ENCODE results near the gene IL36B.

Gene IL36B

DNA sequence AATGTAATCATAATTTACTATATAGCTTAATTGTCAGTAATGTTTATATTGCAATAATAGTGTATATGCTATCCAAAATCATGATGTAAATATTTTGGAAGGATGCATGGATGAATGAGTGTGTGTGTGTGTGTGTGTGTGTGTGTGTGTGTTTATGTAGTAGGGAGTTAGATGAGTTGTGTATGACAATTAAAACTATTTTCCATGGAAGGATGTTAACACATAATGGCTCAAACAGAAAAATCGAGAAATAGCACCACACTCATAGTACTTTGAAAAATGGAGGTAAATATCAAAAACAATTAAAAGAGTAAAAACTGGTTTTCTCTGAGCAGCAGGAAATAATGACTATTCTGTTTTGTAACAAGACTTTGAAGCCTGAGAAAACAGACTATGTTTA is 55.5 kb downstream of the IL36B start:
- no peak overlapping the region for H3K18ac ChIP-seq (ENCODE audit: low read depth in 1 of 2, low read length in 2 of 2)
- H3K9ac ChIP-seq (ENCODE audit: low read length), result no peak overlapping the region
- WGBS, result no CpG with 5 or more reads among the region's 1 CpG
- H3K36me3 ChIP-seq (ENCODE audit: control insufficient read depth in 1 of 2, insufficient read depth in 2 of 2, low read depth in 1 of 2, low read length in 2 of 2), result no peaks in the 10 kb centered on the region
- no peak overlapping the region for H3K4ac ChIP-seq (ENCODE audit: low read depth in 1 of 2, low read length in 2 of 2)
- H3K23ac ChIP-seq (ENCODE audit: low read length in 2 of 2), result no peak overlapping the region
- no peak overlapping the region for H2BK12ac ChIP-seq (ENCODE audit: low read length in 2 of 2)
- no peaks in the 10 kb centered on the region for H3K4me1 ChIP-seq (ENCODE audit: control insufficient read depth, insufficient read depth, low read depth, low read length)
- no peak for DNase-seq
- H4K8ac ChIP-seq (ENCODE audit: low read length), result no peak overlapping the region
- H3K9me3 ChIP-seq (ENCODE audit: control insufficient read depth, low read length), result peaks cover 55% of the 10 kb centered on the region
- no peak overlapping the region for H4K91ac ChIP-seq (ENCODE audit: low read length)
- H2AFZ ChIP-seq (ENCODE audit: low read depth, low read length), result no peak overlapping the region
- H3K27ac ChIP-seq (ENCODE audit: low read length, poor library complexity, severe bottlenecking), result no peak overlapping the region
- H3K27me3 ChIP-seq (ENCODE audit: control insufficient read depth in 1 of 2, insufficient read depth in 1 of 2, low read length in 2 of 2), result peaks cover 3 to 4% of the 10 kb centered on the region in 2 experiments
- H2BK15ac ChIP-seq (ENCODE audit: low read depth, poor library complexity, severe bottlenecking), result no peak overlapping the region
- H3K4me3 ChIP-seq (ENCODE audit: insufficient read depth in 1 of 2, low read depth in 1 of 2, low read length in 2 of 2), result no peak overlapping the region
- no peak overlapping the region for H2AK5ac ChIP-seq (ENCODE audit: low read length, severe bottlenecking)
- H2BK5ac ChIP-seq (ENCODE audit: low read depth, low read length, poor library complexity, severe bottlenecking), result no peak overlapping the region
- H2BK120ac ChIP-seq (ENCODE audit: low read depth, low read length), result no peak overlapping the region
- H3K79me1 ChIP-seq (replicated peaks; ENCODE audit: low read length, poor library complexity, severe bottlenecking), result no peaks in the 10 kb centered on the region
- H3K14ac ChIP-seq (ENCODE audit: low read length in 2 of 2), result no peak overlapping the region
- H3K4me2 ChIP-seq (ENCODE audit: low read length, poor library complexity, severe bottlenecking), result no peak overlapping the region

DNA sequence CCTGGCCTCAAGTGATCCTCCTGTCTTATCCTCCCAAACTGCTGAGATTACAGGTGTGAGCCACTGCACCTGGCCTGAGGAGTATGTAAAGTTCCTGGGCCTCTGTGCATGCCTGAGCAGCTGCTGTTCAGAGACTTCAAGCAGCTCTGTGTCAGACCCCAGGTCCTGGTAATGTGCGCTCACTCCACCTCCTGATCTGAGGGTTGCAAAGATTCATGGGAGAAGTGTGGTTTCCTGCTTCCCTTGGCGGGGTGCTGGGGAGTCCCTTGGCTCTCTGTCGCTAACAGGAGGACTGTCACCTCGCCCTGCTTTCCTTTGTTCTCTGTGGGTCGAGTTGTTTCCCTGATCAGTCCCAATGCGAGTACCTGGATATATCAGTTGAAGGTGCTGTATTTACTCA is 56.0 kb downstream of the IL36B start:
- no peak overlapping the region for H4K91ac ChIP-seq (ENCODE audit: low read length)
- no peak overlapping the region for H2BK12ac ChIP-seq (ENCODE audit: low read length in 2 of 2)
- no peak overlapping the region for H3K4me2 ChIP-seq (ENCODE audit: low read length, poor library complexity, severe bottlenecking)

DNA sequence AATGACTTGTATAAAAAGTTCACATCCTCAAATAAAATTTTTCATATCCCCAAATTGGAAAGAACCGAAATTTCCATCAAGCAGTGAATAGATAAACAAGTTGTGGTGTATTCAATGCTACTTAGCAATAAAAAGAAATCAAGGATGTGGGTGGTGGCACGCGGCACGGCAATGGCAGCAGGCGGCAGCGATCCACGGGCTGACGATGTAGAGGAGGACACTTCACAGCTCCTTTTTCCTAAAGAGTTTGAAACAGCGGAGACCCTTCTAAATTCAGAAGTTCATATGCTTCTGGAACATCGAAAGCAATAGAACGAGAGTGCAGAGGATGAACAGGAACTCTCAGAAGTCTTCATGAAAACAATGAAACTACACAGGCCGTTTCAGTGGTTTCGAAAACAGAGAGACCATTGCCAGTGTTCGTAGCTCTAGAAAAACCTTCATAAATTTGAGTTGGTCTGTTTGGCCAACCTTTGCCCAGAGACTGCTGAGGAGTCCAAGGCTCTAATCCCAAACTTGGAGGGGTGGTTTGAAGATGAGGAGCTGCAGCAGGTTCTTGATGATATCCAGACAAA is 57.2 kb downstream of the IL36B start:
- WGBS, result 90% methylated on average over 13 of the region's 14 CpGs

More for the DNA sequence above, 56.0 kb downstream of the IL36B start:
- H3K23ac ChIP-seq (ENCODE audit: low read length in 2 of 2), result no peak overlapping the region
- no peaks in the 10 kb centered on the region for H3K36me3 ChIP-seq (ENCODE audit: control insufficient read depth in 1 of 2, insufficient read depth in 2 of 2, low read depth in 1 of 2, low read length in 2 of 2)
- WGBS, result 44% methylated on average over 6 of the region's 6 CpGs
- H3K4ac ChIP-seq (ENCODE audit: low read depth in 1 of 2, low read length in 2 of 2), result no peak overlapping the region
- H3K27me3 ChIP-seq (ENCODE audit: control insufficient read depth in 1 of 2, insufficient read depth in 1 of 2, low read length in 2 of 2), result peaks cover 3 to 4% of the 10 kb centered on the region in 2 experiments
- no peak overlapping the region for H4K8ac ChIP-seq (ENCODE audit: low read length)
- no peak overlapping the region for H2AK5ac ChIP-seq (ENCODE audit: low read length, severe bottlenecking)
- H3K9me3 ChIP-seq (ENCODE audit: control insufficient read depth, low read length), result peaks cover 56% of the 10 kb centered on the region
- no peak overlapping the region for H2BK15ac ChIP-seq (ENCODE audit: low read depth, poor library complexity, severe bottlenecking)
- no peak overlapping the region for H2BK120ac ChIP-seq (ENCODE audit: low read depth, low read length)
- H3K18ac ChIP-seq (ENCODE audit: low read depth in 1 of 2, low read length in 2 of 2), result no peak overlapping the region
- H3K79me1 ChIP-seq (replicated peaks; ENCODE audit: low read length, poor library complexity, severe bottlenecking), result no peaks in the 10 kb centered on the region
- H2BK5ac ChIP-seq (ENCODE audit: low read depth, low read length, poor library complexity, severe bottlenecking), result no peak overlapping the region
- no peak overlapping the region for H2AFZ ChIP-seq (ENCODE audit: low read depth, low read length)
- no peak overlapping the region for H3K4me3 ChIP-seq (ENCODE audit: insufficient read depth in 1 of 2, low read depth in 1 of 2, low read length in 2 of 2)
- no peak overlapping the region for H3K27ac ChIP-seq (ENCODE audit: low read length, poor library complexity, severe bottlenecking)
- H3K4me1 ChIP-seq (ENCODE audit: control insufficient read depth, insufficient read depth, low read depth, low read length), result no peaks in the 10 kb centered on the region
- no peak overlapping the region for H3K9ac ChIP-seq (ENCODE audit: low read length)
- DNase-seq, result no peak
- H3K14ac ChIP-seq (ENCODE audit: low read length in 2 of 2), result no peak overlapping the region

DNA sequence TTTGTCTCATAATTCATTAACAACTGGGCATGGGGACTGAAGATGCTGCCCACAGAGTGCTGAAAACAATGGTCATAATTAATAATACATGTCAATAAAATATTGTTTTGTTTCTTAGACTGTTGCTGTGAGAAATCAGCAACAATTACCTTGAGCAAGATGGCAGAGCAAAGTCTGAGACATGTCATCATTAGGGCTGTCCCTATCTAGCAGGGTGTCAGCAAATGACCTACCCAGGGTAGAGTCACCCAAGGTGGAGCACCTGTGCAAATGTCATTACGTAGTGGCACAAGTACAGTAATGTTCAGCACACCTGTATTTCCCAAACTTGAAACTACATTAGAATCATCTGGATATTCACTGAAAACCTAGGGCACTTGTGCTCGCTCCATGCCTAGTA is 58.0 kb downstream of the IL36B start:
- Histone ChIP-seq H2BK5ac (ENCODE audit: low read depth, low read length, poor library complexity, severe bottlenecking) (no peak overlapping the region), H3K4me1 (ENCODE audit: control insufficient read depth, insufficient read depth, low read depth, low read length) (no peaks in the 10 kb centered on the region), H2BK12ac (ENCODE audit: low read length in 2 of 2) (no peak overlapping the region), H2BK120ac (ENCODE audit: low read depth, low read length) (no peak overlapping the region), H3K27me3 (ENCODE audit: control insufficient read depth in 1 of 2, insufficient read depth in 1 of 2, low read length in 2 of 2) (peaks cover 3 to 4% of the 10 kb centered on the region in 2 experiments), H3K4me3 (ENCODE audit: insufficient read depth in 1 of 2, low read depth in 1 of 2, low read length in 2 of 2) (no peak overlapping the region), H2BK15ac (ENCODE audit: low read depth, poor library complexity, severe bottlenecking) (no peak overlapping the region), H4K8ac (ENCODE audit: low read length) (no peak overlapping the region), H3K14ac (ENCODE audit: low read length in 2 of 2) (no peak overlapping the region), H4K91ac (ENCODE audit: low read length) (no peak overlapping the region), H3K79me1 (replicated peaks; ENCODE audit: low read length, poor library complexity, severe bottlenecking) (no peaks in the 10 kb centered on the region), H3K4ac (ENCODE audit: low read depth in 1 of 2, low read length in 2 of 2) (no peak overlapping the region), H3K18ac (ENCODE audit: low read depth in 1 of 2, low read length in 2 of 2) (no peak overlapping the region), H3K27ac (ENCODE audit: low read length, poor library complexity, severe bottlenecking) (no peak overlapping the region), H3K4me2 (ENCODE audit: low read length, poor library complexity, severe bottlenecking) (no peak overlapping the region), H3K9ac (ENCODE audit: low read length) (no peak overlapping the region), H3K9me3 (ENCODE audit: control insufficient read depth, low read length) (peaks cover 43% of the 10 kb centered on the region), H3K23ac (ENCODE audit: low read length in 2 of 2) (no peak overlapping the region), H2AK5ac (ENCODE audit: low read length, severe bottlenecking) (no peak overlapping the region), H2AFZ (ENCODE audit: low read depth, low read length) (no peak overlapping the region), H3K36me3 (ENCODE audit: control insufficient read depth in 1 of 2, insufficient read depth in 2 of 2, low read depth in 1 of 2, low read length in 2 of 2) (no peaks in the 10 kb centered on the region)
- DNase-seq, result no peak
- 54% methylated on average over 1 of the region's 2 CpGs for WGBS

More for the DNA sequence above, 57.2 kb downstream of the IL36B start:
- no peak overlapping the region for H2BK15ac ChIP-seq (ENCODE audit: low read depth, poor library complexity, severe bottlenecking)
- H2BK12ac ChIP-seq (ENCODE audit: low read length in 2 of 2), result no peak overlapping the region
- H2BK5ac ChIP-seq (ENCODE audit: low read depth, low read length, poor library complexity, severe bottlenecking), result no peak overlapping the region
- no peak overlapping the region for H3K4ac ChIP-seq (ENCODE audit: low read depth in 1 of 2, low read length in 2 of 2)
- H3K27ac ChIP-seq (ENCODE audit: low read length, poor library complexity, severe bottlenecking), result no peak overlapping the region
- H3K4me1 ChIP-seq (ENCODE audit: control insufficient read depth, insufficient read depth, low read depth, low read length), result no peaks in the 10 kb centered on the region
- H3K36me3 ChIP-seq (ENCODE audit: control insufficient read depth in 1 of 2, insufficient read depth in 2 of 2, low read depth in 1 of 2, low read length in 2 of 2), result no peaks in the 10 kb centered on the region
- no peak overlapping the region for H4K91ac ChIP-seq (ENCODE audit: low read length)
- no peak overlapping the region for H3K14ac ChIP-seq (ENCODE audit: low read length in 2 of 2)
- H2AK5ac ChIP-seq (ENCODE audit: low read length, severe bottlenecking), result no peak overlapping the region
- no peak overlapping the region for H2AFZ ChIP-seq (ENCODE audit: low read depth, low read length)
- no peak overlapping the region for H3K9ac ChIP-seq (ENCODE audit: low read length)
- no peak overlapping the region for H3K23ac ChIP-seq (ENCODE audit: low read length in 2 of 2)
- no peak overlapping the region for H2BK120ac ChIP-seq (ENCODE audit: low read depth, low read length)
- peaks cover 3 to 4% of the 10 kb centered on the region in 2 experiments for H3K27me3 ChIP-seq (ENCODE audit: control insufficient read depth in 1 of 2, insufficient read depth in 1 of 2, low read length in 2 of 2)
- DNase-seq, result no peak
- H4K8ac ChIP-seq (ENCODE audit: low read length), result no peak overlapping the region
- H3K79me1 ChIP-seq (replicated peaks; ENCODE audit: low read length, poor library complexity, severe bottlenecking), result no peaks in the 10 kb centered on the region
- H3K4me3 ChIP-seq (ENCODE audit: insufficient read depth in 1 of 2, low read depth in 1 of 2, low read length in 2 of 2), result no peak overlapping the region
- H3K9me3 ChIP-seq (ENCODE audit: control insufficient read depth, low read length), result peaks cover 45% of the 10 kb centered on the region
- H3K18ac ChIP-seq (ENCODE audit: low read depth in 1 of 2, low read length in 2 of 2), result no peak overlapping the region
- H3K4me2 ChIP-seq (ENCODE audit: low read length, poor library complexity, severe bottlenecking), result no peak overlapping the region
